Stimulated activated CD8-positive, alpha-beta memory T cell treated with anti-CD3 and anti-CD28 coated beads, Interleukin-4, amount 100 ng/mL, for 4 hours (primary cell): ENCODE results near the gene KCNH2.

Source experiments
- DNase-seq, 2 donors: peaks; one replicate each; pipeline ENCODE4 v3.0.0-alpha.2; 2020; ENCODE audit warnings: low read depth in 2 of 2, low spot score in 1 of 2

The KCNH2 gene

GRCh38 chr7:150961510-150962289 lies 16.4 kb downstream of the KCNH2 start:
- no peak for DNase-seq

DNA sequence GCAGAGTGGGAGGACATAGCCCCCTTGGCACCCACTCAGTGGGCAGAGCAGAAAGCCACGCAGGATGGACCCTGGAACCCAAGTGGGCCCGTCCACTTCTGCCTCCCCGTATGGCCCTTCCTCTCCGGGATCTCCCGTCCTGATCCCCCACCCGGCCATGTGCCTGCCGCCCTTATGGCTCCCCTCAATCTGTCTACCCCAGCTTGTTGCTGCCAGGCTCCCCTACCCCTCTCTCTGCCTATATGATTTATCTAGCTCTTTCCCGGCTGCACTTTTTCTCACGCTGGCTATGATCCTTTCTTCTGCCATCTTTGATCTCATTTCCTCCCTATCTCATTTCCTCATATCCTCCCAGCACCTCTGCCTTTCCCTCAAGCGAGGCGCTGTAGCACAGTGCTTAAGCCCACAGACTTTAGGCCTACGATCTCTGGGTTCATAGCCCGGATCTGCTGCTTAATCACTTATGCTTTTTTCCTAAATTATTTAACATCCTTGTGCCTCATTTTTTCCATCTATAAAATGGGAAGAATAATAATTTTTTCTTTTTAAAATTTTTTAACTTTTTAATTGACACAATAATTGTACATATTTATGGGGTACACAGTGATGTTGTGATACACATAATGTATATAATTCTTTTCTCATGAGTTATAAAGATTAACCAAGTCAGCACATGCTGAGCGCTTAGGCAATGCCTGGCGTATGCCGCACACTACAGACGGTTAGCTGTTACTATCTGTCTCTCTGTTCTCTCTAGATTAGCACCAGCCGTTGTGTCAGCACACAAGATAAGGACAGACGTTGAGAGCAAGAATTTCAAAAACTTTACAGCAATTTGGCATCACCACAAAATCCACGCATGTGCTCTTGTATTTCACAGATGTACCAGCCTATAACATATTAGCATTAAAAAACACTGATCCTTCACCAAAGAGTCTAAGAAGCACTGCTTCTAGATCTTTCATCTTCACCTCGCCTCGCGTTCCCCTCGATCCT lies 18.1 kb downstream of the KCNH2 start:
- DNase-seq: no peak

GRCh38 chr7:150959081-150959480 lies 19.0 kb downstream of the KCNH2 start:
- DNase-seq: no peak

- no peak for DNase-seq
Observed at GRCh38 chr7:150958597-150958996, 19.5 kb downstream of the KCNH2 start.

DNA sequence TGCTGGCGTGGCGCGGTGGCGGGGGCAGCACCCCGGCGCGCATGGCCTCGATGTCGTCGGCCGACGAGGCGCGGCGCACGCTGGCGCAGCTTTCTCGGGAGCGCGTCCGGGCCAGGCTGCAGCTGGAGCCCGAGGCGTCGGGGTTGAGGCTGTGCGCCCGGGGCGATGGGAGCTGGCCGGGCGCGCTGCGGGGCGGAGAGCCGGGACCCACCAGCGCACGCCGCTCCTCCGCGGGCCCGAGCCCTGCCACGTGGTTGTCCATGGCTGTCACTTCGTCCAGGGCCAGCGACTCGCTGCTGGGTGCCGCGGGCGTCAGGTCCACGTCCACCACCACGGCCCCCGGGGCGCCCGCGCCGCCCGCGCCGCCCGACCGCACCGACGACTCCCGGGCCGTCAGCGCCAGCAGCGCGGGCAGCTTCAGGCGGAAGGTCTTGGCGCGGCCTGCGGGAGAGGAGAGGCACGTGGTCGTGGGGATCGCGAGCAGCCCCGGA lies 20.0 kb downstream of the KCNH2 start:
- DNase-seq: no peak

DNA sequence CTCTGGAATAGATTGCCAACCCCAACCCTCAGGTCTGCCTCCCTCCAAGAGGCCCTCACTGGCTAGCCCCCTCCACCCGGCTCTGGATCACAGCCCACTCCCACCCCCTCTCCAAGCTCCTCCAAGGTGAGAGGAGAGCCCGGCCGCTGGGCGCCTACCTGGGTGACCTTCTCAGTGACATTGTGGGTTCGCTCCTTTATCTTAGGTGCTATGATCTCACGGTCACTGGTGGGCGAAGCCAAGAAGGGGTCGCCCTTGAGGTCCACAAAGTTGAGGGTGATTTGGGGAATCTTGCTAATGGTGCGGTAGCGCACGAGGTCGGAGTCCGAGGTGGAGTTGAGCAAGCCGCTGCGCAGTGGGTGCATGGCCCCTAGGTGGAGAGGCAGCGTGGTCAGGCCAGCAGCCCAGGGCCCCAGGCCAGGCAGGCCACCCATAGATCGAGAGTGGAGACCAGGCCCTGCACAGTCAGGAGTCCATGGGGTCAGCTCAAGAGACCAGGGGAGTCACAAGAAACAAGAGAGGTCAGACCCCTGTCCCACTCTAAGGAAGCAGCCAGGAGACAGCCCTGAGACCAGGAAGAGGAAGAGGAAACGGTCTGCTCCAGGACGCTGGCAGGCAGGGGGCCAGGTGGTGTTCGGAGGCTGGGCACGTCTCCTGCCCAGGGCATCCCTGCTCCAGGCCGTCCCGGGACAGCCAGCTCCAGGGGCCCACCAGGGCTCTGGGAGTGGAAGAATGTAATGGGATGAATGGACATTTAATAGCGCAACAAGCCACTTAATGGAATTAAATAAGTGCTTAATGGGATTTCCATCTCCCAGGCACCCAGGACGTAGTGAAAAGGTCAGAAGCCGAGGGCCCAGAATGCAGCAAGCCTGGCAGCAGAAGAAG lies 20.7 kb downstream of the KCNH2 start:
- DNase-seq: no peak

DNA sequence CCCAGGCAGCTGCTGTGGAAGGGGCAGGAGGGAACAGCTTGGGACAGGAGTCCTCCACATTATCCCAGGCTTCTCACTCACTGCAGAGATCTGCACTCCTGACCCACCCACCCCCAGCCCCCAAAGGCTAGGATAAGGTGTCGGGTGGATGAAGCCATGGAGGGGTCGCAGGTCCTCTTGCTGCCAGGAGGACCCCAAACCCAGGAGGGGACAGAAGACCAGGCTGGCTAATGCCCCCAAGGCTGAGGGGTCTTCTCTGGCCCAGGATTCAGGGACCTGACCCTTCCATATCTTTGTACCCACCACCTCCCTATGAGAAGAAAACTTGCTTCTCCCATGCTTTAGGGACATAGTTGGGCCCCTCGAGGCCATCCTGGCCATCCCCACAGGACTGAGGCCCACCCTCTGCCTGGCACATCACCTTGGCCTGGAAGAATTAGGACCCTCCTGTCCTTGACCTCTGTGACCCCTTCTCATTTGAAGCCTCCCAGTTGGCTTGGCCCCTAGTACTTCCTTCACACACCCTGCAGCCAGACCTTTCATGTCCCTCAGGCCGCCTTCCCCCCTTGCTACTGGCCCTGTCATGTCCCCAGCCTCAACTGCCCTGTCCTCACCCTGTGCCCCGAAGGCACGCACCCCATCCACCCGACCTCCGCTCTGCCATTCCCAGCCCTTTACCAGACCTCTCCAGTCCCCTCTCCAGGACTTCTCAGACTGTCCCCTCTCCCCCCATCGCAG lies 21.6 kb downstream of the KCNH2 start:
- DNase-seq: no peak

DNA sequence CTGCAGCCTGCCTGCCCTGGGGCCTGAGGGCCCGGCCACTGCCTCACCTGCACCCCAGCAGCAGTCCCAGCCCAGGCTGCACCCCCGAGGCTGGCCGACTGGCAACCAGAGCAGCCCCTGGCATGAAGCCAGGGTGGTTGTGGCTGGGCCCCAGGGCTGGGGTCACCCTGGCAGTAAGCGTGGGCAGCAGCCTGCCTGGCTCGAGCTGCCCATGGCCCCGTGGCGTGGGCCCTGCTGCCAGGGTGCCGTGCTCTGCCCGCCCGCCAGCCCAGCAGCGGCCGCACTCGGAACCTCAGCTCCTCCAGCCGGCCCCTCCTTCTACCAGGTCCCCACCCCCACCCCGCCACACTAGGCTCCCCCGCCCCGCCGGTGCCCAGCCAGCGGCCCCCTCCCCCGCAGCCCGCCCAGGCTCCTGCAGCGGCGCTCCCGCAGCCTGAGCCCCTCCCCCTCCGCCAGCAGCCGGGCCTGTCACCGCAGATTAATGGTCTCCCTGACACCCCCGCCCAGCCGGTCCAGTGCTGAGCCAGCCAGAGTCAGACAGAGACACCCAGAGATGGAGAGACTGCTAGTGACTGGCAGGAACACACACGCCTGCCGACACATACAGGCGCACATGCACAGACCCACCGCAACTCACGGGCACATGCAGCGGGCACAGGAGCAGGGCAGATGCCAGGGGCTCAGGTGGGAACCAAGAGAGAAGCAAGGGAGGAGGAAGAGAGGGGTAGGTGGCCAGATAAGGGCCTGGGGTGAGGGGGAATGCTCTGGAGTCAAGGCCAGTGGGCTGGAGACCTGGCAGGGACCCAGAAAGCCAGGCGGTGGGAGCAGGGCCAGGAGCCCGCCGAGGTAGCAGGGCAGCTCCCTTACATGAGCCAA lies 22.4 kb downstream of the KCNH2 start:
- no peak for DNase-seq

- DNase-seq: no peak
Observed at GRCh38 chr7:150954986-150955518, 23.1 kb downstream of the KCNH2 start.

DNA sequence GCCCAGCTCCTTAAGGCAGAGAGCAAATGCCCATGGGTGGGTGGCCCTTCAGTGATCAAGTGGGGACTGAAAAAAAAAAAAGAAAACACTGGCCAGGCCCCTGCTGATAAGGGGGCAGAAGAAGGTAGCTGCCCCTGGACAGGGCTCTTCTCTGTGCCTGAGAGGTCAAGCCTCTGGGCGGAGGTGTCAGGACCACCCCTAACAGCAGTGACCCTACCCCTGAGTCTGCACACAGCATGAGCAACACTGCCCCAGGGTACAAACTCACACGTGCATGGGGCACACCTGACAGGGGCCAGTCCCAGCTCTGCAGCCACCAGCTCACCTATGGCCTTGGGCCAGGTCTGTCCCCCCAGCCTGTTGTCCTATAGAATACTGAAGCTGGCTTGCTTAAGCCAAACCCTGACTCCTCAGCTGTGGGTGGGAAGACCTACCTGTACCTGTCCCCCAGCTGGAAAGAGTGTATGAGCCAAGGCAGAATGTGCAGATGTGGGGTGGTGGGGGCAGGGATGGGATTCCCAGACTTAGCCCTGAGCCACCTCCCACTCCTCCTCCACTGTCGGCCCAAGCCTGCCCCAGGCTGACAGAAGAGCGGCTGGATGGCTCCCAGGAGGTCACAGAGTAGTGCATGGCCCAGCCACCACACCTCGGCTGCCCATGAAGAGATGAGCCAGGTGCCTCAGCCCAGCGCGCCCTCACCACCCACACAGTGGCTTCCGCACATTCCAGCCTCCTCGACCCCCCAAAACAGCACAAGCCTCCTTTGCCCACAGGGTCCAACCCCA lies 23.7 kb downstream of the KCNH2 start:
- no peak for DNase-seq

- no peak for DNase-seq
Observed at GRCh38 chr7:150953061-150953997, 24.8 kb downstream of the KCNH2 start.

- no peak for DNase-seq
Observed at GRCh38 chr7:150952331-150953050, 25.6 kb downstream of the KCNH2 start.

GRCh38 chr7:150951521-150951920 lies 26.6 kb downstream of the KCNH2 start:
- DNase-seq: no peak

GRCh38 chr7:150951181-150951520 lies 27.0 kb downstream of the KCNH2 start:
- no peak for DNase-seq

DNA sequence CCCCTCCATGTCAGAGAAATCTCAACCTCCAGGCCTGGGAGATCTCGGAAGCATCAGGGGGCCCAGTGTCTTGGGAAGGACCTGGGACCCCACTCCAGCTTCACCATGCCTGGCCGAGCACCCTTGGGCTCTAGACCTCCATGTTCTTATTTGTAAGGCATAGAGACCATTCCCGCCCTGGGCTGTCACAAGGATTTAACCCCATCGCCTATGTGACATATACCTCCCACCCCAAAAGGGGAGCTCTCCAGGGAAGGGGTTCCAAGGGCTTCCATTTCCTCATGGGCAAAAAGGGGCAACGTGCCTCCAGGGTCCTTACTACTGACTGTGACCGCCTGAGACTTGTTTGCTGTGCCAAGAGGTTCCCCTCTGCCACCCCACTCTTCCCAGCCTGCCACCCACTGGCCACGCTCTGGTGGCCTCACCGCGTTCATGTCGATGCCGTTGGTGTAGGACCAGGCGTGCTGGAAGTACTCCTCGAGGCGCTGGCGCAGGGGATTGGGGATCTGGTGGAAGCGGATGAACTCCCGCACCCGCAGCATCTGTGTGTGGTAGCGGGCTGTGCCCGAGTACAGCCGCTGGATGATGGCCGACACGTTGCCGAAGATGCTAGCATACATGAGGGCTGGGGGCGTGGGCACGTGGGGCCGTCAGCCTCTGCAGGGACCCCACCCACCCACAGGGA lies 27.5 kb downstream of the KCNH2 start:
- DNase-seq: no peak

DNA sequence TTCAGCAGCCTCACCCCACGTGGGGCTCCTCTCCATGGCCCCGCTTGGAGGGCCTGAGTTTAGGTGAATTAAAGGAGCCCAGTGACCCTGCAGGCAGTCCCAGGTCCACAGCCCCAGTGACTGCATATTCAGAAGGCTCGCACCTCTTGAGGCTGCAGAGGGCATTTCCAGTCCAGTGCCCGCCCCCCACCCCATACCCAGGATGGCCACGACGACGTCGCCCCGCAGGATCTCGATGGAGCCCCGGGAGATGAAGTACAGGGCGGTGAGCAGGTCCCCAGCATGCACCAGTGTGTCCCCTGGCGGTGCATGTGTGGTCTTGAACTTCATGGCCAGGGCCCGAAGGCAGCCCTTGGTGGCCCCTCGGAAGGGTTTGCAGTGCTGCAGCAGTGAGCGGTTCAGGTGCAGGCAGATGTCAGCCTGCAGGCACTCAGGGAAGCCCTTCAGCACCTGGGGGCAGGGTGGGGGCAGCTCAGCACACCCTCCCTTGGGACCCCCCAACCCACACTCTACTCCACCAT lies 28.1 kb downstream of the KCNH2 start:
- DNase-seq: no peak
